B cell (primary cell): ENCODE results near the gene MYO10.

ENCODE experiments used
- CTCF ChIP-seq: fragments of 200-600 bp; IDR thresholded peaks from one replicate; pipeline ENCODE4 v1.8.0; 2022; ENCODE audit warnings: antibody characterized with exemption, mild to moderate bottlenecking
- EZH2 ChIP-seq: IDR thresholded peaks from 2 replicates; pipeline ENCODE4 v1.6.1; 2012; ENCODE audit warnings: borderline replicate concordance, low read depth, mild to moderate bottlenecking, moderate library complexity, low read length; ENCODE audit not compliant: insufficient read depth, poor library complexity, severe bottlenecking

- TF ChIP-seq CTCF (no peak), EZH2 (no peak)
Measured at GRCh38 chr5:16852251-16853005, 83.7 kb downstream of the MYO10 start.
